NCI-H1417 treated with DMSO at 0.1 percent for 48 hours (cell line): Measurements from ENCODE around the gene CCR5.

Experiments used
- DNase-seq: peaks from one replicate; lab custom pipeline; 2025; lab: John Stamatoyannopoulos, UW

The CCR5 gene

DNA sequence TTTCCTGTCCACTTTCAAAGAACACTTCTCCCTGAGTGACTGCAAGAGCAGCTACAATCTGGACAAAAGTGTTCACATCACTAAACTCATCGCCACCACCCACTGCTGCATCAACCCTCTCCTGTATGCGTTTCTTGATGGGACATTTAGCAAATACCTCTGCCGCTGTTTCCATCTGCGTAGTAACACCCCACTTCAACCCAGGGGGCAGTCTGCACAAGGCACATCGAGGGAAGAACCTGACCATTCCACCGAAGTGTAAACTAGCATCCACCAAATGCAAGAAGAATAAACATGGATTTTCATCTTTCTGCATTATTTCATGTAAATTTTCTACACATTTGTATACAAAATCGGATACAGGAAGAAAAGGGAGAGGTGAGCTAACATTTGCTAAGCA, 38.1 kb downstream of the CCR5 start:
- DNase-seq: no peak

DNA sequence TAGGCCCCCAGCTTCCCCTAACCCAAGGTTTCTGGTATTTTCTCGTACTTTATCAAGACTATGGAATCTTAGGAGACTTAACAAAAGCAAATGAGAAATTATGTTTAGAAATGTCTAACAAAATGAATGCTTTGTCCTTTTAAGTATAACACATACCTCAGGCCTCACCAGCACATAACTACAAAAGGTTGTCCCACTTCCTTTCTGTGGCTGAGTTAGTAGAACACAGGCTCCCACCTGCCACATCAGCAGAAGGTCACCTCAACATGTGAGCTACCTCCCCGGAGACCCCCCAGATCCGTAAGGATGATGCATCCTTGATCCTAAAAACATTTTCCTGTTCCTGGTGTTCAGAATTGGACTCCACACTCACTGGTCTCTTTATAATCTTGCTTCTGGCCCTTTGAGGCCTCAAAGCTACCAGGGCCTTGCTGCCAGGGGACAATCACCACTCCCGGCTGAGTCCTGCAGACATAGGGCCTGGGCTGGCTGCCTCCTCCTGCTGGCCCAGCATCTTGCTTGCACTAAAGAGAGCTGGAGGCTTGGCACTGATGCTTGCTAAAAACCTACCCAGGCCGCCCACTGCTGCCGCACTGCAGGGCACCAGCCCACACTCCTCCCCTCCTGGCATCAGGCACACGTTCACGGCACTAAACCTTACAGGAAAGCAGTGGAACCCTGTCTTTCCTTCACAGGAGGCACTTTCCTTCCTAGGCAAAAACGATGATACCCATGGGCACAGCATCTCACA, 39.2 kb downstream of the CCR5 start:
- DNase-seq: no peak

DNA sequence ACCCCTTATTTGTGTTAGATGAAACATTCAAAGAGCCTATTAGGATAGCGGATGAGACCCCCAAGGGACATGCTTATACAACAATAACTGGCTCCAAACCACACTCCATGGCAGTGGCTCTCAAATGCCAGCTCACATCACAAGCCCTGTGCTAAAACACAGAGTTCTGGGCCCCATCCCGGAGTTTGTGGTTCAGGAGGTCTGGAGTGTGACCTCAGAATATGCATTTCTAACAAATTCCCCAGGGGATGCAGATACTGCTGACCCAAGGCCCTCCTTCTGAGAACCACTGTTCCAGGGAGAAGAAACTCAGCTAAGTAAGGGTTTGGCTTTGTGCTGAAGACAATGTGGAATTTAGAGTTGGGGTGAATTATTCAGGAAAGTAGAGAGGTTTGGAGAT, 39.9 kb downstream of the CCR5 start:
- DNase-seq: no peak

DNA sequence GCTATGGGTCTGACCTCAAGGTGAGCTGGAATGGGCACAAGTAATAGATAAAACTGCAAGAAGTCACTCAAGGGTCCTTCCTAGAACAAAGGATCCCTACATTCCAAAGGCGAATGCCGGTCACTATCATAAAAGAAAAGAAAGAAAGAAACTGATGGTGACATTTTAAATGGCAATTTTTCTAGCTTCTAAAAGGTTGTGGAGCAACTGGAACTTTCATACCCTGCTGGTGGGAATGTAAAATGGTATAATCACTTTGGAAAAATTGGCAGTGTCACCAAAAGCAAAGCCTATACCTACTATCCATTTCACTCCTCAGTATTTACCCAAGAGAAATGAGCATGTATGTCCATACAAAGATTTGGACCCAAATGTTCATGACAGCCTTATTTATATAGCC, 40.5 kb downstream of the CCR5 start:
- DNase-seq: no peak

DNA sequence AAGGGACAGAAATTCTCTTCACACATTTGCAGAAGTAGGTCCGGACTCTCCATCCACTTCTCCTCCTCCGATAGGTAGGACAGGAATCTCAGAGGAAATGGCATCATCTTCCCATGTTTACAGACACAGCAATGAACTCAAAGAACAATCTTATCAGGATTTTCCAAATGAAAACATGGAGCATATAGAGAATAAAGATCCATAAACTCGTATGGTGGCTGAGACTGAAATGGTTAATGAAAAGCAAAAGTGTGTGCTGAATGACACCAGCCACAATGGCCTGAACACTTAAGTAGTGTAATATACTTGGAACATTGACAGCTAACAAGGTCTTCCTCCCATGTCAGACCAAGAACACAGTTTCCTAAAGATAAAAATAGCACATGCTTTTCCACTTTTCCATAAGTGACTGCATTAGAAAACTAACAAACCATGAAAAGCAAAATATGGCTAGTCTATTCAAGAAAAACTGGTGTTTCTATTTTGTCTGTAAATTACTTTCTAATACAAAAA, 42.1 kb downstream of the CCR5 start:
- no peak for DNase-seq

DNA sequence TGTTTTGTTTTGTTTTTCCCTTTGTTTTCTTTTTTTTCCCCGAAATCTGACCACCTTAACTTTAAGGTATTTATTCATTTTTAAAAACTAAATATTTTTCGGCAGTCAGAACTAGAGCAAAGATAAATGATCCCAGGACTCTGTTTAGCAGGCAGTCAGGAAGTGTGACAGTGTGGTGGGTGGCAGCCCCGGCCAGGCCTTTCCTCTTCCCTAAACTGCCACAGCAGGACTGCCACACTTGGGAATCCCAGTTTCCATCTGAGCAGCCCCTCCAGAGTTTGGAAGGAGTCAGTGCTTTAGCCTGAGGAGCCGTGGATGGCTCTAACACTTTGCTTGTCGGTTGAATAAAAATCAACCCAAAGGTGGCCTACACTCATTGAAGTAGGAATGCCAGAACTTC, 43.2 kb downstream of the CCR5 start:
- no peak for DNase-seq

DNA sequence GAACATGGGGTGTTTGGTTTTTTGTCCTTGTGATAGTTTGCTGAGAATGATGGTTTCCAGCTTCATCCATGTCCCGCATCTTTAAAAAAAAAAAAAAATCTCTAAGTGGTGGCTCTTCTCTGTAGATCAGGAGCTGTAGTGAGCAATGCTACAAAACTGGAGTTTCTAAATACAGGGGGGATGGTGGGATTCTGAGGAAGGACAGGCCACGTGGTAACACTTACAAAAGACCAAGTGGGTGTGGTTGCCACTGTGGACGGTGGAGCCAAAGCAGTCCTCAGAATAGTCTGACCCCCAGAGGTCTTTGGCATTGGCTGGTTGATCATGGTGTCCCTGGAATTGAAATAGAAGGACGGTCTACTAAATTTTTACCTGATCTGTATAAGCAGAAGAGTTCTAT, 44.0 kb downstream of the CCR5 start:
- no peak for DNase-seq

DNA sequence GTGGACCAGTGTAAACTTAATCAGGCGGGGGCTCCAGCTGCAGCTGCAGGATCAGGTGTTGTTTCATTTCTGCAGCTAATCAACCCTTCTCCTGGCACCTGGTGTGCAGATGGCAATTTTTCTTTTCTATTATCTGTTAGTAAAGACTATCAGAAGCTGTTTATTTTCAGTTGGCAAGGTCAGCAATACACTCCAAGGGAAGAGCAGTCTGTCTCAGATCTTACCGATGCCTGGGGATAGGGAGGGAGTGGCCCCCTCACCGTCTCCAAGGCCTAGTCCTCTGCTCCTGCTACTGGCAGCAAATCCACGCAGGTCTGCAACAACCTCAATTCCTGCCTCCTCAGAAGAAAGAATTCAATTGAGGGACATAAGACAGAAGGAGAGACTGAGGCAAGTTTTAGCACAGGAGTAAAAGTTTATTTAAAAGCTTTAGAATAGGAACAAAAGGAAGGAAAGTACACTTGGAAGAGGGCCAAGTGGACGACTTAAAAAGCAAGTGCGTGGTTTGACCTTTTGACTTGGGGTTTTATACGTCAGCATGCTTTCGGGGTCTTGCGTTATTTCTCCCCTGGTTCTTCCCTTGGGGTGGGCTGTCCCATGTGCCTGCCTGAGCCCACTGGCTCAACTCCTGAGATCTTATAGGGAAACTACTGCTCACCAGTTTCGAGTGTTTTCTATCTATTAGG, 45.5 kb downstream of the CCR5 start:
- DNase-seq: peak; percentile 49

DNA sequence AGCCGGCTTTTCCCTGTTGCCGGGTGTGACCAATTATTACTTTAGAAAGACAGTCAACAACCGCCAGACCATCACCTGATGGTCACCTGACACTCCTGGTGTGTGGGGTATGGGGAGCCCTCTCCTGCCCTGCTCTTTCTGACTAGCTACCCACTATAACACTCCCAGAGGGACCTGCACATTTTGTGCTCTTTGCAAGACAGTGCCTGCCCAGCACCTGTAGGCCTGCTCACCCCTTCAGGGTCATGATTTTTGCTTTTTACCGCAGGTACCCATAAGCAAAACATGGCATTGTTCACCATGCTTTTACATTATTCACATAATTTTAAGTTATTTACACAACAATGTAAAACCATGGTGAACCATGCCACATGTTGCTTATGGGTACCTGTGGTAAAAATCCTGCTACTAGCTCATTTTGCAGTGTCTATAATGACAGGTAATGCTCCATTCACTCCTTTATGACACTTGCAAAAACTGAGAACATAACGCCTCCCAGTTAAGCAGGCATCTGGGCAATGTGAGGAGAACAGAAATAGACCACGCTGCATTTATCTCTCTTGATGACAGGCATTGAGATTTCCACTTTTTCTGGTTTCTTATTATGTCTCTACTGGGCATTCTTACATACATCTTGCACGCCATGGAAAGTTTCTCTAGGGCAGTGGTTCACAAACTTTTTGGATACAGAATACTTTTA, 46.2 kb downstream of the CCR5 start:
- DNase-seq: no peak

DNA sequence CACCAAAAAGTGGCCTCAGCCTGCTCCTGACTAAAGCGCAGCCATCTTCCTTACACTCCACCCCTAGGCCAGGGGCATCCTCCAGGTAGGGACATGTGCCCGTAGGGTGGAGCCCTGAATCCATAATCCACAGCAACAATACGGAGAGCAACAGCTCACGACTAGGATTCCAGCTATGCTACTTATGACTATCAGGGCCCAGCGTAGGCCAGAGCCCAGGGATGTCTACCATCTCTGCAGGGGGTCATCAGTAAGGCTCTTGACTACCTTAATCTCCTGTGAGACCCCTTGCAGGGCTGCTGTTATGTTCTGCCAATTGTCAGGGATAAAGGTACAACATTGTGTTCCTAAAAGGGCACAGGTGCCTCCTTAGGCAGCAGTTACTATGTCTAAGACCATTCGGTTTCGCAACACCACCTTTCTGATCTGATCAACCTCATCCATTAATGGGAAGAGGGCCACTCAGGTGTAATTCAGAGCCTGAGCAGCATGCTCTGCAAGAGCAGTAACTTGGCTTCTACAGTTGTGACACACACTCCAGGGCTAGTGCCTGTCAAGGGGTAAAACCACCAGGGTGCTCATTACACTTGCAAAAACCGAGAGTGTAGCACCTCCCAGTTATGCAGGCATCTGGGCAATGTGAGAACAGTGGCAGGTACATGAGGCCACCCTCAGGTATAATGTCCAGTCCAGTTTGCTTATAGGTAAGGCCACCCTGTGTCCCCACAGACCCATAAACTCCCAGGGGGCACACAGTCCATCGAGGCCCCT, 47.3 kb downstream of the CCR5 start:
- no peak for DNase-seq

DNA sequence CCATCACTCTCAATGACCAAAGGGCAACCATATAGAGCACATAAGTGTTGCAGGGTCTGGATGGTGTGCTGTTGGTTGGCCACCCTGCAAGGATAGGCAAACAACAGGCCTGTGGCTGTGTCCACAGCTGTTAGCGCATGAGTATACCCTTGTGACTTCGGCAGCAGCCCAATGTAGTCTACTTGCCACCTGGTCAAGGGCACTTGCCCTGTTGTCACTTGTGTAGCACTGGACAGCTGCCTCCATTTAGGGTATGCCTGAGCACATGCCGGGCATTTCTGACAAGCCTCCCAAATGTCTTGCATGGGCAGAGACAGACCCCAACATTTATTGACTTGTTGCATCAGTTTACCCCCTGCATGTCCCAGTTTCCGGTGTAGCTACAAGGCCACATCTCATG, 49.1 kb downstream of the CCR5 start:
- no peak for DNase-seq

DNA sequence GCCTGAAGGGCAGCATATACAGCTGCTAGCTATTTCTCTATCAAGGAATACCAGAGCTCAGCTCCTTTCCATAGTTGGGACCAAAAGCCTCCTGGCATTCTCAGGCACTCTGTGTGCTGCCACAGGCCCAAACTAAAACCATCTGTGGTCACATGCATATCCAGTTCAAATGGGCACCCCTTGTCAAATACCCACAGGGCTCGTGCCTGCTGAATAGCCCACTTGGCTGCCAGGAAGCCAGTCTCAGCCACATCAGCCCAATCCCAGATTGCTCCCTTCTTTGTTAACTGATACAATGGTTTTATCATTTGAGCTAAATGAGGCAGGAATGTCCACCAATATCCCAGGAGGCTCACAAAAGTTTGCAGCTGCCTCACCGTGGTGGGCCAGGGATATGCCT, 50.2 kb downstream of the CCR5 start:
- DNase-seq: no peak

DNA sequence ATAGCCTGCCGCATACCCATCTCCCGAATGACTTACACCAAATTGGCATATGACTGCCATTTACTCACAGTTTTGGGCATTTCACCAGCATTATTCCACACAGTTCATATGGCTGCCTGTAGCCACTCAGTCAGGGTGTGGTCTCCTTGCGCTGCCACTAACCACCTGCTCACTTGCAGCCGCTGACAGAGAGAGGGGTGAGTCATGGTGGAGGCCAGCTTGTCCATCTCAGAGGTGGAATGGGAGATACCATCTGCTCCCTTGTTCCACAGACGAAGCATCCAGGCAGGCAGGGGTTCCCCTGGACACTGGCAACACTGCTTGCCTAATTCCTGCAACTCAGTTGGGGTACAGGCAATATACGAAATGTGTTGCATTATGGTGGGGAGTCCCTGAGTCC, 51.9 kb downstream of the CCR5 start:
- DNase-seq: no peak

DNA sequence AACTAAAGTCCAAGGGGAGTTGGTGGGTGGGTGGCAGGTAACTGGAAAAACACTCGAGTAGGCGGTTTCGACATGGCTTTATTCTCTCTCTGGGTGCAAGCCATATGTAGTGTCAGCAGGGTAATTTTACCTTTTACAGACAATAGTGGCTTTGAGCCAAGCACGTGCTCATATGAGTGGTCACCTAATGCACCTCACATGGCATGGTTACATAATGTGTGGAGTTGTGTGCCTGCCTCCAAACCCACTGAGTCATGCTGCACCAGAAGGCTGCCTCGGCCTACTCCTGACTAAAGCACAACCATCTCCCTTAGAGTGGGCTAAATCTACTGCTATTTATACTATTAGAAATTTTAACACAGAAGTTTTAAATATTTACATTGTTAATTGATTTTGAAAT, 52.8 kb downstream of the CCR5 start:
- DNase-seq: no peak
